Medulla oblongata (tissue), 1 donor: ENCODE measurements around the gene KCTD4.
"Not testable (repeated sequence)": the region's sequence is repeated elsewhere in the genome, so short reads cannot be mapped to it uniquely, and the experiment has no call there.

Experiments used
- DNase-seq: peaks from one replicate; pipeline ENCODE4 v3.0.0-alpha.2; 2015; ENCODE audit errors: extremely low spot score

The KCTD4 gene

GRCh38 chr13:45200701-45201232, at the start of gene KCTD4:
TSS of gene KCTD4 (minus strand) at chr13:45201045. CDS start at chr13:45194567, 6,478 bp downstream.
- no peak for DNase-seq

GRCh38 chr13:45249662-45250061, 48.8 kb upstream of the KCTD4 start:
- DNase-seq: no peak

- not testable (repeated sequence) for DNase-seq
These were observed 43.9 kb upstream of the KCTD4 start for GRCh38 chr13:45244736-45245135.

DNA sequence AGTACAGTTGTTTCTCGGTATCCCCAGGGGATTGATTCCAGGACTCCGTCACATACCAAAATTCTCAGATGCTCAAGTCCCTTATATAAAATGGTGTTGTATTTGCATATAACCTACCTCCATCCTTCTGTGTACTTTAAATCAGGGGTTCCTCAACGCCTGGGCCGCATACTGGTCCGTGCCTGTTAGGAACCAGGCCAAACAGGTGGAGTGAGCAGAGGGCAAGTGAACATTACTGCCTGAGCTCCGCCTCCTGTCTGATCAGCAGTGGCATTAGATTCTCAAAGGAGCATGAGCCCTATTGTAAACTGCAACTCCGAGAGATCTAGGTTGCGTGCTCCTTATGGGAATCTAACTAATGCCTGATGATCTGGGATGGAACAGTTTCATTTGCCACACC, 42.2 kb upstream of the KCTD4 start:
- no peak for DNase-seq

- DNase-seq: no peak
These were observed 41.7 kb upstream of the KCTD4 start for GRCh38 chr13:45242524-45242923.

GRCh38 chr13:45242070-45242469, 41.2 kb upstream of the KCTD4 start:
- DNase-seq: no peak

GRCh38 chr13:45240143-45240542, 39.3 kb upstream of the KCTD4 start:
- no peak for DNase-seq

GRCh38 chr13:45238945-45239795, 38.3 kb upstream of the KCTD4 start:
- no peak for DNase-seq

DNA sequence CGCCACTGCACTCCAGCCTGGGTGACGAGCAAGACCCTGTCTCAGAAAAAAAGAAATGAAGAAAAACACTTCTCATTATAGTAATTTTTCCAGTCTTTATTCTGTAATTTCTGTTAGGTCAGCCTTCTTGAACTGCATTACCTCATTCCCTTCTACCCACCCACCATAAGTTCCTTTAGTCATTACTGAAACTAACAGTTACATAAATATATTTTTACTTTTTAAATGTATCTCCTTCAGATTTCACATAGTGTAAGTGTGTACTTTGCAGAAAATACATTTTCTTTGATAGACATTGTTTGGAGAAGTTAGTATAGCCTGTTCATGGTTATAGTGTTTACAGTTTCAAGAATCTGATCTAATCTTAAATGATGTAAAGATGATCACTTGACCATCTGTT, 31.7 kb upstream of the KCTD4 start:
- no peak for DNase-seq

GRCh38 chr13:45231722-45232121, 30.9 kb upstream of the KCTD4 start:
- DNase-seq: no peak

DNA sequence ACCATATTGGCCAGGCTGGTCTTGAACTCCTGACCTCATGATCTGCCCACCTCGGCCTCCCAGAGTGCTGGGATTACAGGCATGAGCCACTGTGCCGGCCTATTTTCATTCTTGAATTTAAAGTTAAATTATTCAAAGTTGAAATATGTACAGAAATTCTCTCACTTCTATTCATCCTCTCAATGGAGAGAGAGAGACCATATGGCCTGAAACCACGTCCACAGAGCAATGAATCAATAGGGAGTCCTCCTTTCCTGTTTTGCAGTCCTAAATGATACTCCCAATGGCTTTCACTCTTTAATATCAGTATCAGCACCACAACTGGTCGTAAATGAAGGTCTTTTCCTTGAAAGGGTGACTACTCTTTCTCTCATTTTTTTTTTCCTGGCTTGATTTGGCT, 30.5 kb upstream of the KCTD4 start:
- DNase-seq: no peak

GRCh38 chr13:45229172-45229571, 28.3 kb upstream of the KCTD4 start:
- no peak for DNase-seq

DNA sequence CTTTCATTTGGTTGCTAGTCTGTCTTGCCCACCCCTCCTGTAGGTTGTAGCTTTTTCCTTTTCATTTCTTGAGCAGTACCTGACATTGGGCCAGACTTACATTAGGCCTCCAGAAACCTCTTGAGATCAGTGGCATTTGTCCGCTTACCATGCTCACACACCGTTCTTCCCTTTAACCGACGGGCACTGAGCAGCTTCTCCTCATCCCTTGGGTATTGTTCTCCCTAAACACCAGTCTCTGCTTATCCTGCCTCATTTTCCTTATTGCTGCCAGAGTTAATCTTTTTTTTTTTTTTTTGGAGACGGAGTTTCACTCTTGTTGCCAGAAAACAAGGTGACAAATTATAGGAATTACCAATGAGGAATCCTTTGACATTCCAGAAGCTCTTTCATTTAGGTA, 27.2 kb upstream of the KCTD4 start:
- DNase-seq: no peak

GRCh38 chr13:45226024-45226423, 25.2 kb upstream of the KCTD4 start:
- no peak for DNase-seq

- no peak for DNase-seq
These were observed 24.5 kb upstream of the KCTD4 start for GRCh38 chr13:45225370-45225769.

- no peak for DNase-seq
These were observed 23.3 kb upstream of the KCTD4 start for GRCh38 chr13:45224176-45224575.

DNA sequence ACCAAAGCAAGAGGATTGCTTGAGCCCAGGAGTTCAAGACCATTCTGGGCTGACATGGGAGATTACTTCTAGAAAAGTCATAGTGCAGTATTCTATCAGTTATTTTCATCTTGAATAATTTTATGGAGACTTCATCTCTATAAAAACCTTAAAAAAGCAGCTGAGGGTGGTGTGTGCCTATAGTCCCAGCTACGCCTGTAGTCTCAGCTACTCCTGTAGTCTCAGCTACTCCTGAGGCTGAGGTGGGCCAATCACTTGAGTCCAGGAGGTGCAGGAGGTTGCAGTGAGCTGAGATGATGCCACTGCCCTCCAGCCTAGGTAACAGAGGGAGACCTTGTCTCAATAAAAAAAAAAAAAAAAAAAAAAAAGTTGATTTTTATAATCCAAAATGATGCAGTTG, 22.1 kb upstream of the KCTD4 start:
- no peak for DNase-seq

- no peak for DNase-seq
These were observed 21.7 kb upstream of the KCTD4 start for GRCh38 chr13:45222516-45222915.

DNA sequence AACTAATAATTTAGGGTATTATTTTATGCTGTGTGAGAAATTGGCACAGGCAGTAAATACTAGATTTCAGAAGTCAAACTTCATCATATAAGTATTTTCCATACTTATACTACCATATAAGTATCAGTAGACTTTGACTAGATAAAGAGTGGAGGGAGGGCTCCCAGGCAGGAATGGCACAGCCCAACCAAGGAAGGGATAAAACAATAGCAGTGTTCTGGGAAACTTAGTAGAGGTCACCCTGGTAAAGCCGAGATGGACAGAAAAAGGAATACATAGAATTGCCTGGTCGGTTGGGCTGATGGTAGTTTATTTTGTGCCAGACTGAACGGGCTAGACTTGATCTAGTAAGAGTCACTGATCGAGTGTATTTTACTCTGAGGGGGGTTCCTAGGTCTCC, 19.6 kb upstream of the KCTD4 start:
- DNase-seq: no peak

- no peak for DNase-seq
These were observed 19.1 kb upstream of the KCTD4 start for GRCh38 chr13:45219938-45220375.

DNA sequence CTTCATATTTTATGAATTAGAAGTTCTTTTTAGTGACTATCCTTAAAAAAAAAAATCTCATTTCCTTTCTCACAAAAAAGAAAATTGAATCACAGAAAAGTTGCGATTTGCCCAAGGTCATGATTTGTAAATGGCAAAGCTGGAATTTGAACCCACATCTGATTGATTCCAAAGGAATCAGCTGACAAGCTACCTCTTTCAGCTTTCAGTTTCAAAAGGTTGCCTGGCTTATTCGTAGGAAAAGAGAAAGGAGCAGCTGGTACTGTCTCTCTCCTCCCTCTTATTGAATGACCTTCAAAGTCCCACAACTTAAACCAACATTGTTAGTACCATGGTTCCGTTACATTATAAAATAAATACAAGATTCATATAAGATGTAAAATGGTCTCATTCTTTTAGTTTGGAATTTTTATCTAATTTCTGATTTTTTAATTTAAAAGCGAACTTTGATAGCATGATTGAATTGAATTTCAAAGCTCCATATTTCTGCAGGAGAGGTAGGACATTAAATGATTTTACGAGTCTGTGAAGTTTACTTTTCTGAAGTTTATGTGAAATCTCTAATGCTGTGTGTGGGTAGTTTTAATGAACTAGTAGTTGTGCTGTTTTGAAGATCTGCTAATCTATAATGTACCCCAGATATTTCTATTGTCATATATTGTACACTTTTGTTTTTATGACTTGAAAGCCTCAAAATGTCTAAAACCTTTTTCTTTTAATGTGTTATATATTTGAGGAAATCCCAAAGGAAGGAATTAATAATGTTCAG, 18.5 kb upstream of the KCTD4 start:
- no peak for DNase-seq

DNA sequence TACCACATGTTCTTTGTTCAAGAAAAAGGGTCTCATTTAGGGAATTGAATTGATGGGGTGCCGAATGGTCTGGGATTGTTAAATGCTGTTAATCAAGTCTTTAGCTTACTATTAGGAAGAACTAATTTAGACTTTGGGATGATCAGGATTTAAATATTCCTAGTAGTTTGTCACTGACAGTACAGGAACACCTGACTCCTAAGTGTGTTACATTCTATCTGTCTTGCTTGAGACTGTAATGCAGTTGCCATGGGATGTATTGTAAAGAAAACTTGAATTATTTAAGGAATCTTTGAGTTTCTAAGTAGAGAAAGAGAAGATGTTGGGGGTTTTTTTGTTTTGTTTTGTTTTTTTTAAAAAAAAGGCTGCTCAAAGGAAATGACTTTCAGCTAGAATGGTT, 17.8 kb upstream of the KCTD4 start:
- DNase-seq: no peak

- DNase-seq: no peak
These were observed 15.3 kb upstream of the KCTD4 start for GRCh38 chr13:45216193-45216592.
